Measurements from ENCODE around the gene DERL3. TPM values are rescaled to one million over a fixed set of nuclear protein-coding genes. Genes with fewer than 3 reads are reported as not detected.

Gene DERL3
- total RNA-seq (10 to 100 TPM in 2 of 5 donors, 1 to 10 TPM in 2, under 1 TPM in 1; 0.45 to 24.1 (median 5.2) TPM), polyA plus RNA-seq (10 to 100 TPM in 1 of 3 donors, 1 to 10 TPM in 2; 6.2 to 24.5 (median 7.9) TPM)
- long read RNA-seq, donor 1, partial matches to known transcripts = 0 of 1 reads
- long read RNA-seq, donor 1, other reads (novel, unspliced or antisense) = 0 of 1 reads
- long read RNA-seq, donor 2 = 0 reads
- long read RNA-seq, donor 3 = 0 reads
- long read RNA-seq, donor 4 = 0 reads
- long read RNA-seq, donor 5, partial matches to known transcripts = 0 of 1 reads
- long read RNA-seq, donor 5, other reads (novel, unspliced or antisense) = 0 of 1 reads
- long read RNA-seq, donor 6, partial matches to known transcripts = 0 of 2 reads
- long read RNA-seq, donor 6, other reads (novel, unspliced or antisense) = 0 of 2 reads
- long read RNA-seq, donor 7 = 0 reads
- long read RNA-seq, donor 8, partial matches to known transcripts = 0 of 1 reads
- long read RNA-seq, donor 8, other reads (novel, unspliced or antisense) = 0 of 1 reads
- long read RNA-seq, donor 9, partial matches to known transcripts = 0 of 1 reads
- long read RNA-seq, donor 9, other reads (novel, unspliced or antisense) = 0 of 1 reads
- long read RNA-seq, donor 10, partial matches to known transcripts = 0 of 1 reads
- long read RNA-seq, donor 10, other reads (novel, unspliced or antisense) = 0 of 1 reads

- H3K36me3 ChIP-seq = peaks cover 9 to 34% (median 30%) of the 10 kb centered on the region in 4 donors
- no peaks in the 10 kb centered on the region for H3K27me3 ChIP-seq
- intact Hi-C loops (cut with DNase I; ENCODE audit: low total_unique reads) = no loop called here
- WGBS, 5 donors = 0 to 2% (median 1%) methylated on average over 43 to 70 of the region's 70 CpGs
- peaks cover 29 to 62% (median 55%) of the 10 kb centered on the region in 4 donors for H3K4me1 ChIP-seq
- peak within 1 kb of the TSS; percentile 47 to 61 (median 53) for H3K4me3 ChIP-seq
- TF ChIP-seq CTCF (IDR thresholded peaks at IDR 0.05) (no peak), POLR2AphosphoS5 (IDR thresholded peaks at IDR 0.05) (peak in 1 of 3 donors; percentile 57)
- H3K27ac ChIP-seq = peak within 1 kb of the TSS in 4 of 5 donors; percentile 47 to 67 (median 58)
- H3K9me3 ChIP-seq = no peaks in the 10 kb centered on the region
- DNase-seq = peak; percentile 99
Observed at GRCh38 chr22:23838681-23839468, at the start of gene DERL3. TSS of gene DERL3 (minus strand) at chr22:23839006. CDS start at chr22:23838987, 19 bp downstream.

GRCh38 chr22:23884140-23884539 lies 45.3 kb upstream of the DERL3 start:
- TF ChIP-seq EP300 (IDR thresholded peaks at IDR 0.05) (no peak), CTCF (IDR thresholded peaks at IDR 0.05) (no peak), POLR2AphosphoS5 (IDR thresholded peaks at IDR 0.05) (no peak), POLR2A (IDR thresholded peaks at IDR 0.05) (no peak)
- Histone ChIP-seq H3K4me3 (no peak overlapping the region), H3K9me3 (no peaks in the 10 kb centered on the region), H3K27ac (no peak overlapping the region), H3K36me3 (peaks cover 0 to 56% (median 20%) of the 10 kb centered on the region in 4 donors), H3K4me1 (peaks cover 0 to 9% (median 4%) of the 10 kb centered on the region in 4 donors), H3K27me3 (no peaks in the 10 kb centered on the region)
- 90 to 98% (median 96%) methylated on average over 6 to 9 of the region's 9 CpGs for WGBS, 5 donors
- no peak for DNase-seq
- intact Hi-C loops (cut with DNase I; ENCODE audit: low total_unique reads) = no loop called here

- intact Hi-C loops (cut with DNase I; ENCODE audit: low total_unique reads) = no loop called here
- TF ChIP-seq CTCF (IDR thresholded peaks at IDR 0.05) (no peak), EP300 (IDR thresholded peaks at IDR 0.05) (no peak), POLR2AphosphoS5 (IDR thresholded peaks at IDR 0.05) (no peak), POLR2A (IDR thresholded peaks at IDR 0.05) (no peak)
- WGBS, 5 donors = 95 to 98% (median 96%) methylated on average over 5 to 9 of the region's 9 CpGs
Observed at GRCh38 chr22:23883658-23884057, 44.9 kb upstream of the DERL3 start.

GRCh38 chr22:23882370-23882769 lies 43.6 kb upstream of the DERL3 start:
- no peak for DNase-seq
- H3K36me3 ChIP-seq = peaks cover 0 to 72% (median 29%) of the 10 kb centered on the region in 4 donors
- no peaks in the 10 kb centered on the region for H3K4me1 ChIP-seq
- TF ChIP-seq CTCF (IDR thresholded peaks at IDR 0.05) (no peak), POLR2AphosphoS5 (IDR thresholded peaks at IDR 0.05) (no peak), POLR2A (IDR thresholded peaks at IDR 0.05) (no peak), EP300 (IDR thresholded peaks at IDR 0.05) (no peak)
- no peaks in the 10 kb centered on the region for H3K9me3 ChIP-seq
- no peaks in the 10 kb centered on the region for H3K27me3 ChIP-seq
- no peak overlapping the region for H3K4me3 ChIP-seq
- intact Hi-C loops (cut with DNase I; ENCODE audit: low total_unique reads) = no loop called here
- 85 to 91% (median 88%) methylated on average over 9 to 20 of the region's 20 CpGs for WGBS, 5 donors
- no peak overlapping the region for H3K27ac ChIP-seq

More at GRCh38 chr22:23883658-23884057, 44.9 kb upstream of the DERL3 start:
- Histone ChIP-seq H3K4me3 (no peak overlapping the region), H3K36me3 (peaks cover 0 to 59% (median 20%) of the 10 kb centered on the region in 4 donors), H3K27ac (no peak overlapping the region), H3K4me1 (peaks cover 0 to 8% (median 3%) of the 10 kb centered on the region in 4 donors), H3K27me3 (no peaks in the 10 kb centered on the region), H3K9me3 (no peaks in the 10 kb centered on the region)
- DNase-seq = no peak

Data from stomach (tissue), 19 donors.